ENCODE measurements around the gene PDE6H. TPM values are rescaled to one million over a fixed set of nuclear protein-coding genes. Genes with fewer than 3 reads are reported as not detected.
A peak's percentile ranks its signal among the peaks of the same experiment; 100 is the strongest.

PDE6H gene
- total and polyA plus RNA-seq, 4 experiments from 2014 or later = not detected

- Histone ChIP-seq H3K27me3 (ENCODE audit: insufficient read depth, low read length) (no peaks in the 10 kb centered on the region), H3K4me3 (ENCODE audit: low read length in 2 of 2) (no peak within 1 kb of the TSS), H3K4me1 (ENCODE audit: insufficient read depth, low read length) (peaks cover 24% of the 10 kb centered on the region), H3K27ac (ENCODE audit: low read depth, low read length) (no peak within 1 kb of the TSS), H3K9me3 (ENCODE audit: control insufficient read depth in 1 of 2, low read length in 2 of 2) (no peaks in the 10 kb centered on the region), H3K36me3 (ENCODE audit: insufficient read depth, low read length) (peaks cover 21% of the 10 kb centered on the region)
- Mint-ChIP-seq H3K9me3 (peaks cover 0 to 8% (median 0%) of the 10 kb centered on the region in 8 donors), H3K27ac (peak within 1 kb of the TSS; percentile 65 to 87 (median 82)), H3K36me3 (peaks cover 50 to 87% of the 10 kb centered on the region in 2 donors), H3K4me1 (peaks cover 33 to 61% (median 48%) of the 10 kb centered on the region in 4 donors), H3K4me3 (peak within 1 kb of the TSS in 4 of 8 donors; percentile 7 to 57 (median 34)), H3K27me3 (no peaks in the 10 kb centered on the region)
- no peak for DNase-seq
- POLR2A ChIA-PET (ENCODE audit: partially characterized antibody) = interaction anchor here (1.0 to 8.0 kb wide), 11 partner anchors 9 to 57 kb away, joined by 3 to 82 read pairs (median 6); partner anchors contain the start of genes ARHGDIB and PDE6H
- CTCF ChIA-PET (ENCODE audit: partially characterized antibody) = interaction anchor here (1.0 to 5.8 kb wide), 22 partner anchors 9 to 168 kb away, joined by 3 to 91 read pairs (median 8); partner anchors contain the start of genes ARHGDIB and PDE6H
- intact Hi-C loops (cut with micrococcal nuclease) = loop anchor here (5.0 to 10.0 kb wide), 2 partner anchors 214 to 284 kb away; partner anchors contain the start of gene RERG
Measured at GRCh38 chr12:14938301-14938700, 34.5 kb upstream of the PDE6H start, which contains the start of gene ERP27. Gene ERP27 (minus strand): TSS chr12:14938537. CDS start chr12:14938508, 29 bp downstream.

DNA sequence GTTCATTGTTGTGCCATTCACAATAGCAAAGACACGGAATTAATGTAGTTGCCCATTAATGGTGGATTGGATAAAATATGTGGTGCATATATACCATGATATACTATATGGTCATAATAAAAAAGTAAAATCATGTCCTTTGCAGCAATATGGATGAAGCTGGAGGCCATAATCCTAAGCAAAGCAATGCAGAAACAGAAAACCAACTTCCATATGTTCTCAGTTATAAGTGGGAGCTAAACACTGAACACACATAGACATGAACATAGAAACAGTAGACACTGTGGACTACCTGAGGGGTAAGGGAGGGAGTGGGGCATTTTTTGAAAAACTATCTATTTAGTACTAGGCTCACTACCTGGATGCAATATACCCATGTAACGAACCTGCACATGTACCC lies 31.5 kb upstream of the PDE6H start:
- no peak overlapping the region for H3K4me3 ChIP-seq (ENCODE audit: low read length in 2 of 2)
- Mint-ChIP-seq H3K36me3 (peaks cover 61 to 85% of the 10 kb centered on the region in 2 donors), H3K27ac (peak overlapping the region in 3 of 7 donors; percentile 8 to 66 (median 11)), H3K9me3 (peaks cover 0 to 6% (median 0%) of the 10 kb centered on the region in 8 donors), H3K27me3 (no peaks in the 10 kb centered on the region), H3K4me3 (no peak overlapping the region), H3K4me1 (peaks cover 45 to 79% (median 68%) of the 10 kb centered on the region in 4 donors)
- H3K36me3 ChIP-seq (ENCODE audit: insufficient read depth, low read length) = peaks cover 44% of the 10 kb centered on the region
- ChIA-PET POLR2A (ENCODE audit: partially characterized antibody) (interaction anchor here (0.7 to 8.0 kb wide), 9 partner anchors 10 to 139 kb away, joined by 3 to 82 read pairs (median 5); partner anchors contain the start of gene ARHGDIB), CTCF (ENCODE audit: partially characterized antibody) (interaction anchor here (2.3 kb wide), 1 partner anchor 54 kb away, joined by 13 read pairs; no protein-coding TSS in a partner anchor)
- H3K27me3 ChIP-seq (ENCODE audit: insufficient read depth, low read length) = no peaks in the 10 kb centered on the region
- no peaks in the 10 kb centered on the region for H3K9me3 ChIP-seq (ENCODE audit: control insufficient read depth in 1 of 2, low read length in 2 of 2)
- intact Hi-C loops (cut with micrococcal nuclease) = loop anchor here (2.0 kb wide), 1 partner anchor 21 kb away; no protein-coding TSS in a partner anchor
- no peak overlapping the region for H3K27ac ChIP-seq (ENCODE audit: low read depth, low read length)
- DNase-seq = no peak
- peaks cover 42% of the 10 kb centered on the region for H3K4me1 ChIP-seq (ENCODE audit: insufficient read depth, low read length)

- peaks cover 45 to 84% (median 71%) of the 10 kb centered on the region in 4 donors for H3K4me1 Mint-ChIP-seq
- intact Hi-C loops (cut with micrococcal nuclease) = no loop called here
- POLR2A ChIA-PET (ENCODE audit: partially characterized antibody) = interaction anchor here (1.0 to 8.0 kb wide), 8 partner anchors 10 to 140 kb away, joined by 3 to 82 read pairs (median 4); partner anchors contain the start of gene ARHGDIB
- H3K4me3 ChIP-seq (ENCODE audit: low read length in 2 of 2) = no peak overlapping the region
- H3K27ac ChIP-seq (ENCODE audit: low read depth, low read length) = no peak overlapping the region
- H3K4me3 Mint-ChIP-seq = peak overlapping the region in 3 of 8 donors; percentile 3 to 7 (median 6)
- CTCF ChIA-PET (ENCODE audit: partially characterized antibody) = no interaction called here
- peaks cover 51% of the 10 kb centered on the region for H3K4me1 ChIP-seq (ENCODE audit: insufficient read depth, low read length)
- H3K27ac Mint-ChIP-seq = peak overlapping the region; percentile 5 to 64 (median 60)
- H3K27me3 Mint-ChIP-seq = no peaks in the 10 kb centered on the region
- H3K9me3 ChIP-seq (ENCODE audit: control insufficient read depth in 1 of 2, low read length in 2 of 2) = no peaks in the 10 kb centered on the region
- H3K27me3 ChIP-seq (ENCODE audit: insufficient read depth, low read length) = no peaks in the 10 kb centered on the region
- H3K36me3 Mint-ChIP-seq = peaks cover 65 to 86% of the 10 kb centered on the region in 2 donors
- no peak for DNase-seq
- H3K36me3 ChIP-seq (ENCODE audit: insufficient read depth, low read length) = peaks cover 54% of the 10 kb centered on the region
- H3K9me3 Mint-ChIP-seq = peaks cover 0 to 6% (median 0%) of the 10 kb centered on the region in 8 donors
Measured at GRCh38 chr12:14942196-14942931, 30.5 kb upstream of the PDE6H start.

GRCh38 chr12:14946162-14946561 lies 26.7 kb upstream of the PDE6H start:
- Histone ChIP-seq H3K4me1 (ENCODE audit: insufficient read depth, low read length) (peaks cover 66% of the 10 kb centered on the region), H3K36me3 (ENCODE audit: insufficient read depth, low read length) (peaks cover 85% of the 10 kb centered on the region), H3K27me3 (ENCODE audit: insufficient read depth, low read length) (no peaks in the 10 kb centered on the region), H3K9me3 (ENCODE audit: control insufficient read depth in 1 of 2, low read length in 2 of 2) (no peaks in the 10 kb centered on the region), H3K4me3 (ENCODE audit: low read length in 2 of 2) (no peak overlapping the region), H3K27ac (ENCODE audit: low read depth, low read length) (peak overlapping the region; percentile 23)
- Mint-ChIP-seq H3K9me3 (peaks cover 0 to 2% (median 0%) of the 10 kb centered on the region in 8 donors), H3K4me1 (peaks cover 51 to 82% (median 71%) of the 10 kb centered on the region in 4 donors), H3K27me3 (no peaks in the 10 kb centered on the region), H3K4me3 (peak overlapping the region in 5 of 8 donors; percentile 7 to 53 (median 44)), H3K36me3 (peaks cover 82 to 90% of the 10 kb centered on the region in 2 donors), H3K27ac (peak overlapping the region; percentile 14 to 100 (median 97))
- no peak for DNase-seq
- CTCF ChIA-PET (ENCODE audit: partially characterized antibody) = interaction anchor here (1.3 to 3.4 kb wide), 4 partner anchors 8 to 50 kb away, joined by 3 to 44 read pairs (median 4); partner anchors contain the start of gene ERP27
- intact Hi-C loops (cut with micrococcal nuclease) = no loop called here
- POLR2A ChIA-PET (ENCODE audit: partially characterized antibody) = interaction anchor here (0.9 to 5.8 kb wide), 9 partner anchors 8 to 176 kb away, joined by 3 to 104 read pairs (median 6); partner anchors contain the start of genes ARHGDIB, C12orf60, ERP27 and WBP11

DNA sequence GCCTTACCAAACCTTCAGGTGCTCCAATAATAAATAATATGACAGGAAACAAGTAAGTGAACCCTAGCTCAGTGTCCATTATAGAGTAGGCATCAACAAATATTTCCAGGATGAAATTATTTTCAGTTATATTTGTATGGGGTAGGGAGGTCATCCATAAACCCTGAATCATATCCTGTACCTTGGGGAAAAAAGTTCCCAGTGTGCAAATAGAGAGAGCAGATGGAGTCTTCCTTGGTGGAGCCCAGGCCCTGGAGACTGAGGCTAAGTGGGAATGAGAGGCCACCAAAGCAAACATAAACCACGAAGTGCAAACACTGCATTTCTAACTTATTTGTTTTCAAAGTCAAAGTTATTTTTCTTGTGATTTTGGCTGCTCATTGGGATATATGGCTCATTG lies 26.0 kb upstream of the PDE6H start:
- H3K27ac ChIP-seq (ENCODE audit: low read depth, low read length) = peak overlapping the region; percentile 92
- Mint-ChIP-seq H3K27ac (peak overlapping the region; percentile 89 to 100 (median 97)), H3K27me3 (no peaks in the 10 kb centered on the region), H3K4me3 (peak overlapping the region in 3 of 8 donors; percentile 67 to 93 (median 72)), H3K4me1 (peaks cover 56 to 86% (median 77%) of the 10 kb centered on the region in 4 donors), H3K36me3 (peaks cover 84 to 89% of the 10 kb centered on the region in 2 donors), H3K9me3 (peaks cover 0 to 2% (median 0%) of the 10 kb centered on the region in 8 donors)
- no peaks in the 10 kb centered on the region for H3K9me3 ChIP-seq (ENCODE audit: control insufficient read depth in 1 of 2, low read length in 2 of 2)
- H3K4me3 ChIP-seq (ENCODE audit: low read length in 2 of 2) = no peak overlapping the region
- no peaks in the 10 kb centered on the region for H3K27me3 ChIP-seq (ENCODE audit: insufficient read depth, low read length)
- peaks cover 73% of the 10 kb centered on the region for H3K4me1 ChIP-seq (ENCODE audit: insufficient read depth, low read length)
- intact Hi-C loops (cut with micrococcal nuclease) = no loop called here
- ChIA-PET CTCF (ENCODE audit: partially characterized antibody) (interaction anchor here (1.5 to 3.4 kb wide), 2 partner anchors 9 to 177 kb away, joined by 3 to 44 read pairs; partner anchors contain the start of gene ERP27), POLR2A (ENCODE audit: partially characterized antibody) (interaction anchor here (1.4 to 5.8 kb wide), 5 partner anchors 10 to 176 kb away, joined by 3 to 104 read pairs (median 33); partner anchors contain the start of genes ARHGDIB and ERP27)
- H3K36me3 ChIP-seq (ENCODE audit: insufficient read depth, low read length) = peaks cover 79% of the 10 kb centered on the region
- DNase-seq = no peak

GRCh38 chr12:14948672-14949071 lies 24.2 kb upstream of the PDE6H start:
- Histone ChIP-seq H3K27me3 (ENCODE audit: insufficient read depth, low read length) (no peaks in the 10 kb centered on the region), H3K9me3 (ENCODE audit: control insufficient read depth in 1 of 2, low read length in 2 of 2) (no peaks in the 10 kb centered on the region), H3K36me3 (ENCODE audit: insufficient read depth, low read length) (peaks cover 68% of the 10 kb centered on the region), H3K27ac (ENCODE audit: low read depth, low read length) (peak overlapping the region; percentile 92), H3K4me3 (ENCODE audit: low read length in 2 of 2) (peak overlapping the region; percentile 20 to 52), H3K4me1 (ENCODE audit: insufficient read depth, low read length) (peaks cover 91% of the 10 kb centered on the region)
- H3K27me3 Mint-ChIP-seq = no peaks in the 10 kb centered on the region
- ChIA-PET POLR2A (ENCODE audit: partially characterized antibody) (interaction anchor here (1.0 to 5.8 kb wide), 15 partner anchors 9 to 178 kb away, joined by 3 to 104 read pairs (median 8); partner anchors contain the start of genes ARHGDIB, C12orf60, ERP27 and PDE6H), CTCF (ENCODE audit: partially characterized antibody) (interaction anchor here (0.7 to 3.4 kb wide), 7 partner anchors 8 to 710 kb away, joined by 3 to 44 read pairs (median 4); partner anchors contain the start of gene ERP27)
- peaks cover 76 to 88% of the 10 kb centered on the region in 2 donors for H3K36me3 Mint-ChIP-seq
- H3K9me3 Mint-ChIP-seq = peaks cover 0 to 3% (median 0%) of the 10 kb centered on the region in 8 donors
- peak overlapping the region; percentile 94 to 100 (median 97) for H3K27ac Mint-ChIP-seq
- intact Hi-C loops (cut with micrococcal nuclease) = loop anchor here (1.0 kb wide), 2 partner anchors 13 to 145 kb away; partner anchors contain the start of genes ARHGDIB, C12orf60 and WBP11
- H3K4me3 Mint-ChIP-seq = peak overlapping the region; percentile 73 to 93 (median 84)
- DNase-seq = peak; percentile 76 to 86 (median 83)
- peaks cover 63 to 92% (median 85%) of the 10 kb centered on the region in 4 donors for H3K4me1 Mint-ChIP-seq
